ENCODE data around the gene CBLC.

DNA sequence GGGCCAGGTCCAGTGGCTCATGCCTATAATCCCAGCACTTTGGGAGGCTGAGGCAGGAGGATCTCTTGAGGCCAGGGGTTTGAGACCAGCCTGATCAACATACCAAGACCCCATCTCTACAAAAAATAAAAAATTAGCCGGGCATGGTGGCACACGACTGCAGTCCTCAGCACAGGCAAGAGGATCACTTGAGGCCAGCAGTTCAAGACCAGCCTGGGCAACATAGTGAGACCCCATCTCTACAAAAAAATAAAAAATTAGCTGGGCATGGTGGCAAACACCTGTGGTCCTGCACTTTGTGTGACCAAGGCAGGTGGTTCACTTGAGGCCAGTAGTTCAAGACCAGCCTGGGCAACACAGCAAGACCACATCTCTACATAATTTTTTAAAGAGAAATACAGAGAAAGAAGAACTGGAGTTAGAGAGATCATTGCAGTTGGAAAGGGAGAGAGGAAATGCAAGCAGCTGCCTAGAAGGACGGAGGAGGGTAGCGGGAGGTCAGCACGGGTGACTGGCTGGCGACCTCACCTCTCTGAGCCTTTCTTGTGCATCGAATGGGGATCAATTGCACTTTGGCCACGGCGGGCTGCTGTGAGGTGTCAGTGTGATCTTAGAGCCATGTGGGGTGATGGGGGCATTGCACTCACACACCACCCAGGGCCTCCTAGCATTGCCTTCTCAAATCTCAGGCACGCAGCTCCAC is 45.1 kb downstream of the CBLC start:
- TF ChIP-seq, protein P1, sequence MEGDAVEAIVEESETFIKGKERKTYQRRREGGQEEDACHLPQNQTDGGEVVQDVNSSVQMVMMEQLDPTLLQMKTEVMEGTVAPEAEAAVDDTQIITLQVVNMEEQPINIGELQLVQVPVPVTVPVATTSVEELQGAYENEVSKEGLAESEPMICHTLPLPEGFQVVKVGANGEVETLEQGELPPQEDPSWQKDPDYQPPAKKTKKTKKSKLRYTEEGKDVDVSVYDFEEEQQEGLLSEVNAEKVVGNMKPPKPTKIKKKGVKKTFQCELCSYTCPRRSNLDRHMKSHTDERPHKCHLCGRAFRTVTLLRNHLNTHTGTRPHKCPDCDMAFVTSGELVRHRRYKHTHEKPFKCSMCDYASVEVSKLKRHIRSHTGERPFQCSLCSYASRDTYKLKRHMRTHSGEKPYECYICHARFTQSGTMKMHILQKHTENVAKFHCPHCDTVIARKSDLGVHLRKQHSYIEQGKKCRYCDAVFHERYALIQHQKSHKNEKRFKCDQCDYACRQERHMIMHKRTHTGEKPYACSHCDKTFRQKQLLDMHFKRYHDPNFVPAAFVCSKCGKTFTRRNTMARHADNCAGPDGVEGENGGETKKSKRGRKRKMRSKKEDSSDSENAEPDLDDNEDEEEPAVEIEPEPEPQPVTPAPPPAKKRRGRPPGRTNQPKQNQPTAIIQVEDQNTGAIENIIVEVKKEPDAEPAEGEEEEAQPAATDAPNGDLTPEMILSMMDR (IDR thresholded peaks at IDR 0.05), result no peak
- TF ChIP-seq ATF1 (CRISPR knock-in tag; IDR thresholded peaks at IDR 0.05), result no peak
- TF ChIP-seq, protein P2, sequence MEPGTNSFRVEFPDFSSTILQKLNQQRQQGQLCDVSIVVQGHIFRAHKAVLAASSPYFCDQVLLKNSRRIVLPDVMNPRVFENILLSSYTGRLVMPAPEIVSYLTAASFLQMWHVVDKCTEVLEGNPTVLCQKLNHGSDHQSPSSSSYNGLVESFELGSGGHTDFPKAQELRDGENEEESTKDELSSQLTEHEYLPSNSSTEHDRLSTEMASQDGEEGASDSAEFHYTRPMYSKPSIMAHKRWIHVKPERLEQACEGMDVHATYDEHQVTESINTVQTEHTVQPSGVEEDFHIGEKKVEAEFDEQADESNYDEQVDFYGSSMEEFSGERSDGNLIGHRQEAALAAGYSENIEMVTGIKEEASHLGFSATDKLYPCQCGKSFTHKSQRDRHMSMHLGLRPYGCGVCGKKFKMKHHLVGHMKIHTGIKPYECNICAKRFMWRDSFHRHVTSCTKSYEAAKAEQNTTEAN (CRISPR knock-in tag; IDR thresholded peaks at IDR 0.05), result no peak
